Measurements from ENCODE around the gene LYSMD2.

Gene LYSMD2

DNA sequence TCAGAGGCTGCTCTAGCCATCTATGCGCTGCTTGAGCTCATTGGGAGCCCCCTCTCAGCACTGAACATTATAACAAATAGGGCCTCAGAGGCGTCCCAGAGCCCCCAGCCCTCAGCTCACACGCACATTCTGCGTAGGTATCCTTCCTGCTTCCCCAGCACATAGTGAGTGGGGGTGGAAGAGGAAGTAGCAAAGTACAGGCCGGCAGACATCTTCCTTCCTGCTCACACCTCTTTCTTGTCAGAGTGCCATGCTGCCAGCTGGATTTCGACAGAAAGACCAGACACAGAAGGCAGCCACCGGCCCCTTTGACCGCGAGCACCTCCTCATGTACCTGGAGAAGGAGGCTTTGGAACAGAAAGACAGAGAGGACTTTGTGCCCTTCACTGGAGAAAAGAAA, 30.6 kb upstream of the LYSMD2 start:
- Histone ChIP-seq H3K36me3 (peaks cover 10 to 49% (median 13%) of the 10 kb centered on the region in 3 donors), H3K27ac (no peak overlapping the region), H3K9me3 (no peaks in the 10 kb centered on the region), H3K4me1 (no peaks in the 10 kb centered on the region), H3K27me3 (no peaks in the 10 kb centered on the region), H3K4me3 (no peak overlapping the region)
- no peak for DNase-seq
- TF ChIP-seq, protein P1, sequence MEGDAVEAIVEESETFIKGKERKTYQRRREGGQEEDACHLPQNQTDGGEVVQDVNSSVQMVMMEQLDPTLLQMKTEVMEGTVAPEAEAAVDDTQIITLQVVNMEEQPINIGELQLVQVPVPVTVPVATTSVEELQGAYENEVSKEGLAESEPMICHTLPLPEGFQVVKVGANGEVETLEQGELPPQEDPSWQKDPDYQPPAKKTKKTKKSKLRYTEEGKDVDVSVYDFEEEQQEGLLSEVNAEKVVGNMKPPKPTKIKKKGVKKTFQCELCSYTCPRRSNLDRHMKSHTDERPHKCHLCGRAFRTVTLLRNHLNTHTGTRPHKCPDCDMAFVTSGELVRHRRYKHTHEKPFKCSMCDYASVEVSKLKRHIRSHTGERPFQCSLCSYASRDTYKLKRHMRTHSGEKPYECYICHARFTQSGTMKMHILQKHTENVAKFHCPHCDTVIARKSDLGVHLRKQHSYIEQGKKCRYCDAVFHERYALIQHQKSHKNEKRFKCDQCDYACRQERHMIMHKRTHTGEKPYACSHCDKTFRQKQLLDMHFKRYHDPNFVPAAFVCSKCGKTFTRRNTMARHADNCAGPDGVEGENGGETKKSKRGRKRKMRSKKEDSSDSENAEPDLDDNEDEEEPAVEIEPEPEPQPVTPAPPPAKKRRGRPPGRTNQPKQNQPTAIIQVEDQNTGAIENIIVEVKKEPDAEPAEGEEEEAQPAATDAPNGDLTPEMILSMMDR (IDR thresholded peaks at IDR 0.05): no peak
- intact Hi-C loops (cut with DNase I; ENCODE audit: low total_unique reads): no loop called here

DNA sequence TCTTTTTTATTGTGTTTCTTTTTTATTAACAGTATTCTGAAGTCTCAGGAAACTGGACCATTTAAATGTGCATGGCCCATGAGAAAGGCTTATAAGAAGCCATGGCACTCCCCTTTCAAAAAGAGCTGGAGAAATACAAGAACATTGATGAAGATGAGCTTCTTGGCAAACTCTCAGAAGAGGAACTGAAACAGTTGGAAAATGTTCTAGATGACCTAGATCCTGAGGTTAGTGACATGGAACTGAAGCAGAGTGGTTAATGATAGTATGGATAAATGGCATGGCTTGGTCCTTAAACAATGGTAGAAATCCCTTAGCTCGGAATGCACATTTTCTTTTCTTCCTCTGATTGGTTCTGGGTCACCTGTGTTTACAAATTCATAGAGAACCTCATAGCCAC, 28.9 kb upstream of the LYSMD2 start:
- H3K27ac ChIP-seq: no peak overlapping the region
- intact Hi-C loops (cut with DNase I; ENCODE audit: low total_unique reads): no loop called here
- H3K4me1 ChIP-seq: no peaks in the 10 kb centered on the region
- H3K27me3 ChIP-seq: no peaks in the 10 kb centered on the region
- no peak overlapping the region for H3K4me3 ChIP-seq
- TF ChIP-seq, protein P1 (IDR thresholded peaks at IDR 0.05): no peak
- no peak for DNase-seq
- H3K36me3 ChIP-seq: peaks cover 10 to 34% (median 12%) of the 10 kb centered on the region in 3 donors
- no peaks in the 10 kb centered on the region for H3K9me3 ChIP-seq

DNA sequence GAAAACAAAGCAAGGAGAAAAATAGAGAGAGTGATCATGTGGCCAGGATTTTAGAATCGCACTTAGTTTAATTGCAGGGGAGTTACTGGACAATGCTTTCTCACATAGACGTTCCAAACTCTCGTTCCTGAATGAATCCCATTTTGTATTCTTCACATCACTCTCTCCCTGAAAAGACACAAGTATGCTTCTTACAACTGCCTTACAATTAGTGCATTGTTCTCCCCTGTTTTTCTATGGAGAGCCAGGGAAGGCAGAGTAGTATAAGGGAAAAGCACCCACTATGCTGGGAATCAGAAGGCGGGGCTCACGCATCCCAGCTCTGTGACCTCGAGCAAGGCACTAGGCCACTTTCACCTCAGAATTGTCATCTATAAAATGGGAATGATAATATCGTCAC, 28.3 kb upstream of the LYSMD2 start:
- no peak for DNase-seq
- intact Hi-C loops (cut with DNase I; ENCODE audit: low total_unique reads): no loop called here
- Histone ChIP-seq H3K27me3 (no peaks in the 10 kb centered on the region), H3K9me3 (no peaks in the 10 kb centered on the region), H3K4me3 (no peak overlapping the region), H3K36me3 (peaks cover 7 to 30% (median 10%) of the 10 kb centered on the region in 3 donors), H3K27ac (no peak overlapping the region), H3K4me1 (no peaks in the 10 kb centered on the region)
- TF ChIP-seq, protein P1 (IDR thresholded peaks at IDR 0.05): no peak

DNA sequence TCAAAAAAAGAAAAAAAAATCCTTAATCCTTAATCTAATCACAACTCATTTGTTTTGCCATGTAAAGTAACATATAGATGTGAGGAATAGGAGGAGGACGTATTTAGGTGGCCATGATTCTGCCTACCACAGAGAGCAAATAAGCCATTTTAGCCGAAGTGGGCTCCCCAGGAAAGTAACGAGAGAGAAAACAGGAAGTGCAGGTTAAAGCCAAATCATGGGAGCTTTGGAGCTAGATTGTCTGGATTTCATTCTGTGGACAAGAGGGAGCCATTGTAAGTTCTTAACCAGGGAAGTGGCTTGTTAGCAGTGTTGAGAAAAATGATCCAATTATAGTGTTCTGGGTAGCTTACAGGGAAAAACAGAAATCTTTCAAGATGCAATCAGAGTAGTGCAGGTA, 23.4 kb upstream of the LYSMD2 start:
- Histone ChIP-seq H3K4me1 (peaks cover 0 to 14% (median 5%) of the 10 kb centered on the region in 4 donors), H3K9me3 (no peaks in the 10 kb centered on the region), H3K36me3 (no peaks in the 10 kb centered on the region), H3K27ac (no peak overlapping the region), H3K27me3 (no peaks in the 10 kb centered on the region), H3K4me3 (no peak overlapping the region)
- no peak for DNase-seq
- intact Hi-C loops (cut with DNase I; ENCODE audit: low total_unique reads): no loop called here
- TF ChIP-seq, protein P1 (IDR thresholded peaks at IDR 0.05): no peak

DNA sequence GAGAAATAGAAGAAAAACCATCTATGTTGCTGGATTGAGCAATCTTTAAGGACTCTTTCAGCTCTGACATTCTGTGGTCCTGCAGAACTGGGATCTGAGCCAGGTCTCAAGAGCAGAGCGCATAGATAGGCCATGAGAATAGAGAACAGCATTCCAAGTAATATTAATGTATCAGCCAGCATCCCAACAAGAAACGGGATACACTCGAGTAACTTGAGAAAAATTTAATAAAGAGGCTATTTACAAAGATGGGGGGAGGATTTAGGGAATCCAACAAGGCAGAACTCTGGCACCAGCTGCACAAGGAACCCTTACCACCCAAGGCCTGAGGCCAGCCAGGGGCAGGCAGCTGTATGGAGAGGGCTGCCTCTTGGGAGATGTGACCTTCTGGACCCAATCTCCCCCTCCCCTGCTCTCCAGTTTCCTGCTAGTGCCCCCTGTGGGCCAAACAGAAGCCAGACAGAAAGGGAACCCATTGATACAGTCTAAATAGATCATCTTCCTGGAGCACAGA, 22.2 kb upstream of the LYSMD2 start:
- no peaks in the 10 kb centered on the region for H3K9me3 ChIP-seq
- TF ChIP-seq, protein P1 (IDR thresholded peaks at IDR 0.05): no peak
- DNase-seq: peak in 1 of 2 donors; percentile 70
- no peaks in the 10 kb centered on the region for H3K27me3 ChIP-seq
- intact Hi-C loops (cut with DNase I; ENCODE audit: low total_unique reads): no loop called here
- peaks cover 0 to 14% (median 5%) of the 10 kb centered on the region in 4 donors for H3K4me1 ChIP-seq
- no peaks in the 10 kb centered on the region for H3K36me3 ChIP-seq
- no peak overlapping the region for H3K27ac ChIP-seq
- H3K4me3 ChIP-seq: no peak overlapping the region

DNA sequence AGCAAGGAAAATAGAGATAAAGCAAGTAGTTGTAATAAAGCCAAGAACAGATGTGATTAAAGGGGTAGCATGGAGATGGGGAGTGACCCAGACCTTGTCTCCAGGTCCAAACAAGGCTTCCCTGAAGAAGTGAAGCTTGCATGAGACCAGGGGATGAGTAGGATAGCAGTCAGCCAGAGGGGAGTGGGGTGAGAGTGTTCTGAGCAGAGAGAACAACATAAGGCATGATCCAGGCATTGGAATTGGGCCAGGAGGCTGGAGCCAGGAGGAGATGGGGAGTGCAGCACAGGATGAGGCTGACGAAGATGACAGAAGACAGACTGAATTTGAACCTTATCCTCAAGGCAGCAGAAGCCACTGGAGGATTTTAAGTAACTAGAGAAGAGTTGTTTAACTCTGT, 21.2 kb upstream of the LYSMD2 start:
- H3K36me3 ChIP-seq: no peaks in the 10 kb centered on the region
- no peaks in the 10 kb centered on the region for H3K27me3 ChIP-seq
- TF ChIP-seq, protein P1 (IDR thresholded peaks at IDR 0.05): no peak
- H3K27ac ChIP-seq: no peak overlapping the region
- H3K4me1 ChIP-seq: peaks cover 0 to 14% (median 5%) of the 10 kb centered on the region in 4 donors
- DNase-seq: peak in 1 of 2 donors; percentile 58
- no peak overlapping the region for H3K4me3 ChIP-seq
- H3K9me3 ChIP-seq: no peaks in the 10 kb centered on the region
- intact Hi-C loops (cut with DNase I; ENCODE audit: low total_unique reads): no loop called here
